Thymus (tissue), 11 donors: ENCODE results near the gene ANKS1B. TPM values are rescaled to one million over a fixed set of nuclear protein-coding genes. Genes with fewer than 3 reads are reported as not detected.

ENCODE experiments used
- DNase-seq, 9 donors: peaks; one replicate each; pipeline ENCODE4 v3.0.0-alpha.2; 2013; ENCODE audit warnings: low spot score in 9 of 9, low read depth in 6 of 9, missing footprints in 1 of 9
- H3K27ac ChIP-seq, 2 donors: one replicate each; pipeline ENCODE4 v1.5.1; 2013; ENCODE audit warnings: control low read depth in 1 of 2, low read depth in 1 of 2, low read length in 1 of 2, mild to moderate bottlenecking in 1 of 2, moderate library complexity in 1 of 2
- H3K27me3 ChIP-seq, 2 donors: one replicate each; pipeline ENCODE4 v1.5.1; 2013; ENCODE audit warnings: low read length in 1 of 2; ENCODE audit not compliant: control insufficient read depth in 2 of 2, insufficient read depth in 1 of 2
- H3K36me3 ChIP-seq, 2 donors: one replicate each; pipeline ENCODE4 v1.5.1; 2013; ENCODE audit warnings: low read length in 1 of 2, mild to moderate bottlenecking in 1 of 2, moderate library complexity in 1 of 2; ENCODE audit not compliant: control insufficient read depth in 2 of 2, insufficient read depth in 2 of 2
- H3K4me1 ChIP-seq, 2 donors: one replicate each; pipeline ENCODE4 v1.5.1; 2013; ENCODE audit warnings: low read length in 2 of 2; ENCODE audit not compliant: control insufficient read depth in 2 of 2, insufficient read depth in 2 of 2
- H3K4me3 ChIP-seq, 2 donors: one replicate each; pipeline ENCODE4 v1.5.1; 2013; ENCODE audit warnings: low read length in 2 of 2, control low read depth in 1 of 2, mild to moderate bottlenecking in 1 of 2
- H3K9me3 ChIP-seq, 2 donors: one replicate each; pipeline ENCODE4 v1.5.1; 2013; ENCODE audit warnings: low read length in 1 of 2, mild to moderate bottlenecking in 1 of 2; ENCODE audit not compliant: control insufficient read depth in 2 of 2, insufficient read depth in 1 of 2
- WGBS: extraction: QIAGEN DNeasy Blood & Tissue Kit; methylation state at CpG from one replicate; pipeline ENCODE4 v1.1.7; 2013; 5-methylcytosine and 5-hydroxymethylcytosine counted together
- polyA plus RNA-seq: library from polyadenylated mRNA; stranded (reverse); fragments of 200-250 nt; gene quantifications from one replicate; pipeline ENCODE4 v1.2.3, GENCODE V29; 2013
- total RNA-seq: library from RNA; stranded (reverse); fragments of 120-200 nt; gene quantifications from one replicate; pipeline ENCODE4 v1.2.4, GENCODE V29; 2013
- donor health status: healthy.

Gene ANKS1B
- total and polyA plus RNA-seq, 2 donors = 3.5 to 4.9 TPM

GRCh38 chr12:99277591-99278379 lies 707.0 kb downstream of the ANKS1B start:
- H3K4me1 ChIP-seq = no peaks in the 10 kb centered on the region
- no peak overlapping the region for H3K4me3 ChIP-seq
- no peaks in the 10 kb centered on the region for H3K36me3 ChIP-seq
- H3K27me3 ChIP-seq = no peaks in the 10 kb centered on the region
- WGBS = 94% methylated on average over 5 of the region's 5 CpGs
- no peak overlapping the region for H3K27ac ChIP-seq
- no peak for DNase-seq
- no peaks in the 10 kb centered on the region for H3K9me3 ChIP-seq

- no peak for DNase-seq
- Histone ChIP-seq H3K27ac (no peak overlapping the region), H3K9me3 (no peaks in the 10 kb centered on the region), H3K27me3 (no peaks in the 10 kb centered on the region), H3K4me1 (no peaks in the 10 kb centered on the region), H3K36me3 (no peaks in the 10 kb centered on the region), H3K4me3 (no peak overlapping the region)
- WGBS = 74% methylated on average over 3 of the region's 3 CpGs
Observed at GRCh38 chr12:99271071-99271470, 713.7 kb downstream of the ANKS1B start.

GRCh38 chr12:99267038-99267437 lies 717.7 kb downstream of the ANKS1B start:
- no peak overlapping the region for H3K27ac ChIP-seq
- H3K9me3 ChIP-seq = no peaks in the 10 kb centered on the region
- DNase-seq = no peak
- no peaks in the 10 kb centered on the region for H3K36me3 ChIP-seq
- H3K27me3 ChIP-seq = no peaks in the 10 kb centered on the region
- H3K4me3 ChIP-seq = no peak overlapping the region
- no peaks in the 10 kb centered on the region for H3K4me1 ChIP-seq

GRCh38 chr12:99265648-99266047 lies 719.1 kb downstream of the ANKS1B start:
- WGBS = 83% methylated on average over 3 of the region's 3 CpGs
- Histone ChIP-seq H3K36me3 (no peaks in the 10 kb centered on the region), H3K4me3 (no peak overlapping the region), H3K4me1 (no peaks in the 10 kb centered on the region), H3K27me3 (no peaks in the 10 kb centered on the region), H3K9me3 (no peaks in the 10 kb centered on the region), H3K27ac (no peak overlapping the region)
- DNase-seq = no peak

GRCh38 chr12:99261256-99261655 lies 723.5 kb downstream of the ANKS1B start:
- Histone ChIP-seq H3K9me3 (no peaks in the 10 kb centered on the region), H3K4me3 (no peak overlapping the region), H3K36me3 (no peaks in the 10 kb centered on the region), H3K4me1 (no peaks in the 10 kb centered on the region), H3K27ac (no peak overlapping the region), H3K27me3 (no peaks in the 10 kb centered on the region)
- WGBS = 82% methylated on average over 1 of the region's 1 CpG
- no peak for DNase-seq

GRCh38 chr12:99260456-99260996 lies 724.2 kb downstream of the ANKS1B start:
- Histone ChIP-seq H3K9me3 (no peaks in the 10 kb centered on the region), H3K27ac (no peak overlapping the region), H3K36me3 (no peaks in the 10 kb centered on the region), H3K4me3 (no peak overlapping the region), H3K4me1 (no peaks in the 10 kb centered on the region), H3K27me3 (no peaks in the 10 kb centered on the region)
- 84% methylated on average over 4 of the region's 4 CpGs for WGBS
- no peak for DNase-seq

GRCh38 chr12:99259040-99259934 lies 725.4 kb downstream of the ANKS1B start:
- Histone ChIP-seq H3K9me3 (no peaks in the 10 kb centered on the region), H3K4me3 (no peak overlapping the region), H3K27me3 (no peaks in the 10 kb centered on the region), H3K27ac (no peak overlapping the region), H3K4me1 (no peaks in the 10 kb centered on the region), H3K36me3 (no peaks in the 10 kb centered on the region)
- DNase-seq = no peak
- WGBS = 77% methylated on average over 12 of the region's 12 CpGs

- no peak for DNase-seq
- Histone ChIP-seq H3K9me3 (no peaks in the 10 kb centered on the region), H3K27ac (no peak overlapping the region), H3K27me3 (no peaks in the 10 kb centered on the region), H3K4me3 (no peak overlapping the region), H3K4me1 (no peaks in the 10 kb centered on the region), H3K36me3 (no peaks in the 10 kb centered on the region)
Observed at GRCh38 chr12:99257672-99258071, 727.1 kb downstream of the ANKS1B start.

- 96% methylated on average over 3 of the region's 3 CpGs for WGBS
- Histone ChIP-seq H3K4me3 (no peak overlapping the region), H3K27ac (no peak overlapping the region), H3K9me3 (no peaks in the 10 kb centered on the region), H3K27me3 (no peaks in the 10 kb centered on the region), H3K36me3 (no peaks in the 10 kb centered on the region), H3K4me1 (no peaks in the 10 kb centered on the region)
- DNase-seq = no peak
Observed at GRCh38 chr12:99253068-99253467, 731.7 kb downstream of the ANKS1B start.
